ENCODE results near the gene WDR12. TPM values are rescaled to one million over a fixed set of nuclear protein-coding genes. Genes with fewer than 3 reads are reported as not detected.

The WDR12 gene
- total and polyA plus RNA-seq, 2 donors (not counting 3 experiments of a cell fraction or from before 2014, with no cell fraction given), result 8.5 to 65.6 TPM

DNA sequence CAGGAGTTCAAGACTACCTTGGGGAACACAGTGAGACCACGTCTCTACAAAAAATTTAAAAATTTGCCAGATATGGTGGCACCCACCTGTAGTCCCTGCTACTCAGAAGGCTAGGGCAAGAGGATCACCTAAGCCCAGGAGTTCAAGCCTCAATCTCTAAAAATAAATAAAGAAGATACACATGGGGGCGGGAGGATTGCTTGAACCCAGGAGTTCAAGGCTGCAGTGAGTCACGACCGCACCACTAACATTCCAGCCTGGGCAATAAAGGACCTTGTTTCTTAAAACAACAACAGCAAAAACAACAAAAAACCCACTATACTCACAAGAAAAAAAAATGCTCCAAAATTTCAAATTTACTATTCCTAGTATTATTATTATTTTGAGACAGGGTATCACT is 29.9 kb downstream of the WDR12 start:
- no peak overlapping the region for H3K4me3 ChIP-seq (replicated peaks in 1 of 3; ENCODE audit: insufficient read depth in 1 of 3, low read depth in 1 of 3, low read length in 3 of 3)
- H3K9ac ChIP-seq (replicated peaks; ENCODE audit: extremely low read depth, insufficient read depth, low read length), result no peak overlapping the region
- intact Hi-C loops (cut with micrococcal nuclease), result no loop called here
- H4K20me1 ChIP-seq (replicated peaks; ENCODE audit: control insufficient read depth, extremely low read depth, insufficient read depth, low read length), result no peaks in the 10 kb centered on the region
- H3K4me1 ChIP-seq (ENCODE audit: control insufficient read depth, extremely low read depth, insufficient read depth, low read length), result peaks cover 3% of the 10 kb centered on the region
- no peak overlapping the region for H3K4me2 ChIP-seq (ENCODE audit: insufficient read depth, low read length)
- no peaks in the 10 kb centered on the region for H3K9me3 ChIP-seq (replicated peaks; ENCODE audit: control insufficient read depth, insufficient read depth, low read length)
- no peak overlapping the region for H2AFZ ChIP-seq (ENCODE audit: low read depth, low read length)
- dilution Hi-C loops (cut with MboI; ENCODE audit: extremely low pct_ligation_motif_present, low sequenced_read_pairs), result no loop called here
- no peak overlapping the region for H3K27ac ChIP-seq (ENCODE audit: insufficient read depth, low read depth, low read length)
- no peaks in the 10 kb centered on the region for H3K79me2 ChIP-seq (ENCODE audit: control insufficient read depth, insufficient read depth, low read length)
- FAIRE-seq (no peak), DNase-seq (ENCODE audit: low read depth, low spot score) (no peak)
- CTCF ChIA-PET, result interaction anchor here (0.7 to 1.6 kb wide), 2 partner anchors 9 to 29 kb away, joined by 3 to 7 read pairs; no protein-coding TSS in a partner anchor
- no peak for TF ChIP-seq POLR2A (IDR thresholded peaks at IDR 0.05; ENCODE audit: low read depth, low read length)
- no peak for TF ChIP-seq MYC (IDR thresholded peaks at IDR 0.05; ENCODE audit: low read depth, low read length)
- TF ChIP-seq GATA2 (IDR thresholded peaks at IDR 0.05; ENCODE audit: insufficient read depth, insufficient read length, low read depth, low read length), result no peak
- TF ChIP-seq FOS (IDR thresholded peaks at IDR 0.05; ENCODE audit: borderline replicate concordance, insufficient read depth, low read length), result no peak
- TF ChIP-seq, protein P1, sequence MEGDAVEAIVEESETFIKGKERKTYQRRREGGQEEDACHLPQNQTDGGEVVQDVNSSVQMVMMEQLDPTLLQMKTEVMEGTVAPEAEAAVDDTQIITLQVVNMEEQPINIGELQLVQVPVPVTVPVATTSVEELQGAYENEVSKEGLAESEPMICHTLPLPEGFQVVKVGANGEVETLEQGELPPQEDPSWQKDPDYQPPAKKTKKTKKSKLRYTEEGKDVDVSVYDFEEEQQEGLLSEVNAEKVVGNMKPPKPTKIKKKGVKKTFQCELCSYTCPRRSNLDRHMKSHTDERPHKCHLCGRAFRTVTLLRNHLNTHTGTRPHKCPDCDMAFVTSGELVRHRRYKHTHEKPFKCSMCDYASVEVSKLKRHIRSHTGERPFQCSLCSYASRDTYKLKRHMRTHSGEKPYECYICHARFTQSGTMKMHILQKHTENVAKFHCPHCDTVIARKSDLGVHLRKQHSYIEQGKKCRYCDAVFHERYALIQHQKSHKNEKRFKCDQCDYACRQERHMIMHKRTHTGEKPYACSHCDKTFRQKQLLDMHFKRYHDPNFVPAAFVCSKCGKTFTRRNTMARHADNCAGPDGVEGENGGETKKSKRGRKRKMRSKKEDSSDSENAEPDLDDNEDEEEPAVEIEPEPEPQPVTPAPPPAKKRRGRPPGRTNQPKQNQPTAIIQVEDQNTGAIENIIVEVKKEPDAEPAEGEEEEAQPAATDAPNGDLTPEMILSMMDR (IDR thresholded peaks at IDR 0.05; ENCODE audit: extremely low read depth in 1 of 2, insufficient read depth in 1 of 2, low read depth in 1 of 2, low read length in 2 of 2), result no peak
- no peak for TF ChIP-seq JUN (IDR thresholded peaks at IDR 0.05; ENCODE audit: borderline replicate concordance, insufficient read depth, insufficient read length, low read depth)
- TF ChIP-seq EZH2 (IDR thresholded peaks at IDR 0.05; ENCODE audit: borderline replicate concordance, low read depth, low read length, severe bottlenecking), result no peak
- no peak for TF ChIP-seq POLR2AphosphoS5 (IDR thresholded peaks at IDR 0.05; ENCODE audit: insufficient read depth, low read depth, low read length)
- TF ChIP-seq, protein P2, sequence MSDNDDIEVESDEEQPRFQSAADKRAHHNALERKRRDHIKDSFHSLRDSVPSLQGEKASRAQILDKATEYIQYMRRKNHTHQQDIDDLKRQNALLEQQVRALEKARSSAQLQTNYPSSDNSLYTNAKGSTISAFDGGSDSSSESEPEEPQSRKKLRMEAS (IDR thresholded peaks at IDR 0.05; ENCODE audit: insufficient read depth, insufficient read length), result no peak
- POLR2A ChIA-PET, result no interaction called here
- peaks cover 0 to 2% of the 10 kb centered on the region in 2 experiments for H3K36me3 ChIP-seq (ENCODE audit: control insufficient read depth in 2 of 2, extremely low read depth in 1 of 2, insufficient read depth in 2 of 2, low read length in 2 of 2)
- BruUV-seq (replicated peaks), result no TSS peak
- H3K27me3 ChIP-seq (ENCODE audit: control insufficient read depth in 2 of 2, insufficient read depth in 2 of 2, low read length in 2 of 2), result no peaks in the 10 kb centered on the region
- no peaks in the 10 kb centered on the region for H3K9me1 ChIP-seq (replicated peaks; ENCODE audit: control insufficient read depth, extremely low read depth, insufficient read depth, low read length)

All from endothelial cell of umbilical vein (primary cell).